ENCODE results near the gene NELFB.
A peak's percentile ranks its signal among the peaks of the same experiment; 100 is the strongest.
"Not testable (repeated sequence)": the region's sequence is repeated elsewhere in the genome, so short reads cannot be mapped to it uniquely, and the experiment has no call there.

The NELFB gene

DNA sequence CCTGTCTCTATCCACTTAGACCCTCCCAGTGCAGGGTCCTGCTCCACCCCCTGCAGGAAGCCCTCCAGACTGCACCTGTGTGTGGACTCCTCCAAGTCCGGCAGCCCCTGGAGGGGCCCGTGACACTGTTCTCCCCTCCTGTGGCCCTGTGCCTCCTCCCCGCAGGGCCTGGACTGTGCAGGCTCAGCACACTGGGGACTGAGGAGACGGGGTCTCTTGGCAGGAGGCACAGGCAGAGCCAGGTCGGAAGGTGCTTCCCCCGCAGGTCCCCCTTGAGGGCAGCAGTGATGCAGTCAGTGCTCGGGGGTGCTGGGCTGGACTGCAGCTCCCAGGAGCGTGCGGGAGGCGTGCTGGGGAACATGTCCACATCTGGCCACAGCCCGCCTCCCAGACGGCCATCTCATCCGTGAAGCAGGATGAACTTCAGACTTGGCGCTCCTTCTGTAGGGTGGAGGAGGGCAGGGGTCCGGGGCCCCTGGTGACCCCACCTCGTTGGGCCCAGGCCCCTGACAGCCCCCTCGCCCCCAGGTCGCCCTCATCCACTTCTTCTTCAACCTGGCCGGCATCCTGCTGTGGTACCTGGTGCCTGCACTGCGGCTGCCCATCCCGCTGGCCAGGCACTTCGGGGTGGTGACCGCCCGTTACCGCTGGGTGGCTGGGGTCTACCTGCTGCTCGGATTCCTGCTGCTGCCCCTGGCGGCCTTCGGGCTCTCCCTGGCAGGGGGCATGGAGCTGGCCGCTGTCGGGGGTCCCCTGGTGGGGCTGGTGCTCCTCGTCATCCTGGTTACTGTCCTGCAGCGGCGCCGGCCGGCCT, 19.5 kb upstream of the NELFB start:
- FAIRE-seq, result no peak

GRCh38 chr9:137236238-137236935, 18.7 kb upstream of the NELFB start:
- FAIRE-seq, result no peak

DNA sequence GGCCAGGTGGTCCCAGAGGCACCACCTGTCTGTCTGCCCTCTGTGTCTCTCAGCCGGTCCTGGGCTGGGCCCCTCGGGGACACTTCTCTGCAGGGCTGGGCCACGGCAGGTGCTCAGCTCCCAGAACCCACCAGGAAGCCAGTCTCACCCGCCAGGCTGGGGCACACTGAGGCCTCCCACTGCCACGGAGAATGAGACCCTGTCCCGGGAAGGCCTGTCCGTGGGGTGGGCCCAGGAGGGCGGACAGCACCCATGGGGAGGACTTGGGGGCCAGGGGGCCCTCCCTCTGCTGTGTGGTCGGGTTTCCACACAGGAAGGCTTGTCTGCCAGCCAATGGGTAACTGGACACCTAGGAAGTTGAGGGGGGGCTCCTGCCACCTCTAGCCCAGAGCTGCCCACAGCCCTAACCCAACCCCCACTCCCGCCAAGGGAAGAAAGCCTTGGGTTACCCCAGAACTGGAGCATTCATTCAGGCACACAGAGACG, 18.1 kb upstream of the NELFB start:
- FAIRE-seq, result no peak

GRCh38 chr9:137237759-137238726, 17.1 kb upstream of the NELFB start:
- no peak for FAIRE-seq

DNA sequence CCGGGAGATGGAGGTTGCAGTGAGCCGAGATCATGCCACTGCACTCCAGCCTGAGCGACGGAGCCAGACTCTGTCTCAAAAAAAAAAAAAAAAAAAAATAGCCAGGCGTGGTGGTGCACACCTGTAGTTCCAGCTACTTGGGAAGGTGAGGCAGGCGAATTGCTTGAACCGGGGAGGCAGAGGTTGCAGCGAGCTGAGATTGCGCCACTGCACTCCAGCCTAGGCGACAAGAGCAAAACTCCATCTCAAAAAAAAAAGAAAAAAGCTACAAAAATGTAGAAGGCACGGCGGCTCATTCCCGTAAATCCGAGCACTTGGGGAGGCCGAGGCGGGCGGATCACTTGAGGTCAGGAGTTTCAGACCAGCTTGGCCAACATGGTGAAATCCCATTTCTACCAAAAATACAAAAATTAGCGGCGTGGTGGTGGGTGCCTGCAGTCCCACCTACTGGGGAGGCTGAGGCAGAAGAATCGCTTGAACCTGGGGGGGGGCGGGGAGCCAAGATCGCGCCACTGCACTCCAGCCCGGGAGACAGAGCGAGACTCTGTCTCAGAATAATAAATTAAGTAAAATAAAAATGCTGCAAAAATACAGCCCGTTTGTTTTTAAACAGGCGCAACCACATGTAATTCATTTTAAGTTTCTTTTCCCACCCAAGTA, 15.5 kb upstream of the NELFB start:
- not testable (repeated sequence) for FAIRE-seq

GRCh38 chr9:137240318-137240840, 14.7 kb upstream of the NELFB start:
- FAIRE-seq, result no peak

DNA sequence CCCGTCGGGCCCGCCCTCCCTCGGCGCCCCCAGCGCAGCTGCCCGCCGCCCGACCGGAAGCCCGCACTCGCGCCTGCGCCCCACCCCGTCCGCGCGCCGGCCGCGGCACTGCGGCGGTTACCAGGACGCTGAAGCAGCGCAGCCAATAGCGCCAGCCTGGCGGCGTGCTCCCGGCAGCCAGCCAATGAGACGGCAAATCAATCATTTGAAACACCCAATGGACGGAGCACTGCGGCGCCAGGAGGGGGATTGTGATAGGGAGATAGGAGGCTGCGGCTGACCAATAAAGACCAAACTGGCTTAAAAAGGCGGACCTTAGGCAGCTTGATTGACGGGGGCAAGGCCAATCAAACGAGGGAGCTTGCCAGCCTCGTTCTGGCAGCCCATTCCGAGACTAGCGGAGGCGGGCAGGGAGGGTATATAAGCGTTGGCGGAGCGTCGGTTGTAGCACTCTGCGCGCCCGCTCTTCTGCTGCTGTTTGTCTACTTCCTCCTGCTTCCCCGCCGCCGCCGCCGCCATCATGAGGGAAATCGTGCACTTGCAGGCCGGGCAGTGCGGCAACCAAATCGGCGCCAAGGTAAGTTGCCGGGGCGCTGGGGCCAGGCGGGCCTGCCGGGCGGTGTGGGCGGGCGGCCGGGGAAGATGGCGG, 14.2 kb upstream of the NELFB start, which contains the start of gene TUBB4B:
Gene TUBB4B (plus strand): TSS at position 447 of the 649 bp plus-strand sequence. CDS start 74 bp downstream, at position 521.
- peak; percentile 96 for FAIRE-seq

DNA sequence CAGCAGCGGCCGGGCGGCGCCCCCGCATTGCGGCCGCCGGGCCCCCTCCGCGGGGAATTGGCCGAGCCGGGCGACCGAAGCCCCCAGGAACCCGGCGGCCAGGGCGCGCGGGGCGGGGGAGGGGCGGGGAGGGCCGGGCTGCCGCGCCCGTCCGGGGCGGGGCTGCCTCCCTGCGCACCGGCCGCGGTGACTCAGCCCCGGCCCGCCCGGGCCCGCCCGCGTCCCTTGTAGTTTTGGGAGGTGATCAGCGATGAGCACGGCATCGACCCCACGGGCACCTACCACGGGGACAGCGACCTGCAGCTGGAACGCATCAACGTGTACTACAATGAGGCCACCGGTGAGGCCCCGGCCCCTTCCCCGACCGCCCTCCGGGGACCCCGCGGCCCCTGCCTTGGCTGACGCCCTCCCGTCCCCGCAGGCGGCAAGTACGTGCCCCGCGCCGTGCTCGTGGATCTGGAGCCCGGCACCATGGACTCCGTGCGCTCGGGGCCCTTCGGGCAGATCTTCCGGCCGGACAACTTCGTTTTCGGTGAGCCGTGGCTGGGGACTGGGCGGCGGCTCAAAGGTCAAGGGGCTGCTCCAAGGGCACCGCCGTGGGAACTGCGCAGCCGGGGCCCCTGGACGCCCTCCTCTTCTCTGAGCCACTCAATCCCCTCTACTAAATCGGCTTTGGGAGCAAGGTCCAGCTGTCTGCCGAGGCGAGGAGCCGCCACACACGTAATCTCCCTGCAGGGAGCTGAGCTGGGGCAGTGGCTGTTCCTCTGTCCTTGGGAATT, 13.4 kb upstream of the NELFB start:
- no peak for FAIRE-seq

GRCh38 chr9:137242269-137243203, 12.6 kb upstream of the NELFB start:
- no peak for FAIRE-seq

DNA sequence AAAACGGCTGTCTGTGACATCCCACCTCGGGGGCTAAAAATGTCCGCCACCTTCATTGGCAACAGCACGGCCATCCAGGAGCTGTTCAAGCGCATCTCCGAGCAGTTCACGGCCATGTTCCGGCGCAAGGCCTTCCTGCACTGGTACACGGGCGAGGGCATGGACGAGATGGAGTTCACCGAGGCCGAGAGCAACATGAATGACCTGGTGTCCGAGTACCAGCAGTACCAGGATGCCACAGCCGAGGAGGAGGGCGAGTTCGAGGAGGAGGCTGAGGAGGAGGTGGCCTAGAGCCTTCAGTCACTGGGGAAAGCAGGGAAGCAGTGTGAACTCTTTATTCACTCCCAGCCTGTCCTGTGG, 11.9 kb upstream of the NELFB start:
- not testable (repeated sequence) for FAIRE-seq

- no peak for FAIRE-seq
These were observed 11.3 kb upstream of the NELFB start for GRCh38 chr9:137243626-137244485.

DNA sequence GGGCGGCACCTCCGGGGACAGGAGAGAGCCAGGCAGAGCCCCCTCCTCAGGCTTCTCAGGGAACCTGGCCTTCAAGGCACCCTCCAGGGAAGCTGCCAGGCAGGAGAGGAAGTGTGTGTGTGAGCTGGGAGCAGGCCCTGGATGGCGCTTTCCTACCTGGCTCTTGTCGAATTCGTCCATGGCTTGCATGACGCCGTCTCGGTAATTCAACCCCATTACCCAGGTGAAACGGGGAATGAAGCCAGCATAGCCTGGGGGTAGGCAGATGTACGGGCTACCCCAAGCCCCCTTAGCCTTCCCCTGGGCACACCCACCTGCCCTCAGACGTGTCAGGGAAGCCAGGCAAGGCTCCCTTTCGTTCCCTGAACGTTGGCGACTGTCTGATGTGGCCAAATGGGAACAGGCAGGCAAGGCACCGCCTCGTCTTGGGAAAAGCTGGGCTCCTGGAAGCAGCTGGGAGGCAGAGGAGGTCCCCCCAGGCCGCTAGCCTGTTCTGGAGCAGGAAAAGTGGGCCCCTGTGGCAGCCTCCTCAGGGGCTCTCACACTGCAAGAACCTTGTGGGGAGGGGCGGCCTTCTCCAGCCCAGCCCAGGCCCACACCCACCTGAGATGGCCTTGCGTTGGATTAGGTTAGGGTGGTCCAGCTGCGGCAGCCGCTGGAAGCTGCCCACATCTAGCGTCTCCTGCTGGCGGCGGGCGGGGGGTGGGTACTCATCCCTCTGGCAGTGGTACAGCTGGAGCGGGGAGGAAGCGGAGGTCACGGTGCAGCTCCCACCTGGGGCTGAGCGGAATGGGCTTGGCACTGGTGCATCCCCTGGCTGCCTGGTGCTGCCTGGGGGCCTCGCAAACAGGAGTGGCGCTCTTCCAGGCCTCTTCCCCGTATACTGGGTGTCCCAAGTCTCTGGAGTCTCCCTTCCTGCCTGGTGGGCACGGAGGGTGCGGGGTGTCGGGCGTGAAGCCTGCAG, 10.4 kb upstream of the NELFB start:
- FAIRE-seq, result no peak

DNA sequence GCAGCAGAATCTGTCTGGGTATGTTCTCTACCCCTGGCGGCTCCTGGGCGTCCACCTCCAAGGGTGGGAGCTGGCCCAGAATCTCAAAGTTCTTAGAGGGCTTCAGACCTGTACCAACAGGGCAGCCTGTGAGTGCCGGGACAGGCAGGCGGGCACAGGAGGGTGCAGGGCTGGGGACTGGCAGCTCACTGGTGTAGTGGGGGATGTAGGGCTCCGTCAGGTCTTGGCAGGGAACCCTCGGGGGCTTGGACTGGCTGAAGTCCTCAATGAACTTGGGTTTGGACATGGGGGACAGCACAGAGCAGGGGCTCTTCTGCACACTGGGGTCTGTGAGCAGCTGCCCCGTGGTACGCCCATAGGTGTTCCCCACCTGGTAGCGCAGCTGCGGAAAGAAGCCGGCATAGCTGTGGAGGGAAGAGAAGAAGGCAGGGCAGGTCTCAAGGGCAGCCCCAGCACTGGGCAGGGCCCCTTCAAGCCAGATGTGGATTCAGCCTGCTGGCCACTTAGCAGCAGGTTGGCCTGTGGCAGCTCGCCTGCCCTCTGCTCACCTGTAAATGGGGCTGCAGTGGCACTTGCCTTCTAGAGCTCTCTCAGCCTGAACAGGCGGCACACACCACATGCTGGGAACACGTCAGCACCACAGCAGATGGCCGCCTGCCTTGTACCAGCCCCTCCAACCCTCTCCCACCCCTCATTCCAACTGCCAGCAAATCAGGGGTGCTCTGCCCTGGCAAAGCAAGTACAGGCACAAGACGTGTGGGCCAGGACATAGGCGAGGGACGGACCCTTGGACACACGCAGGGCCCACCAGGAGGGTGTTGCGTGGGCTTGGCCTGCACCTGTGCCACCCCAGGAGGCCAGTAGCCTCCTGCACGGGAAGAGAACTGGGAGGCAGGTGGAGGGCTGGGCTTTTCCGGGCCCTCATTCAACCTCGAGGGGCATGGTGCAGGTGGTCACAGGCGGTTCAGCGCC, 9.4 kb upstream of the NELFB start:
- no peak for FAIRE-seq

DNA sequence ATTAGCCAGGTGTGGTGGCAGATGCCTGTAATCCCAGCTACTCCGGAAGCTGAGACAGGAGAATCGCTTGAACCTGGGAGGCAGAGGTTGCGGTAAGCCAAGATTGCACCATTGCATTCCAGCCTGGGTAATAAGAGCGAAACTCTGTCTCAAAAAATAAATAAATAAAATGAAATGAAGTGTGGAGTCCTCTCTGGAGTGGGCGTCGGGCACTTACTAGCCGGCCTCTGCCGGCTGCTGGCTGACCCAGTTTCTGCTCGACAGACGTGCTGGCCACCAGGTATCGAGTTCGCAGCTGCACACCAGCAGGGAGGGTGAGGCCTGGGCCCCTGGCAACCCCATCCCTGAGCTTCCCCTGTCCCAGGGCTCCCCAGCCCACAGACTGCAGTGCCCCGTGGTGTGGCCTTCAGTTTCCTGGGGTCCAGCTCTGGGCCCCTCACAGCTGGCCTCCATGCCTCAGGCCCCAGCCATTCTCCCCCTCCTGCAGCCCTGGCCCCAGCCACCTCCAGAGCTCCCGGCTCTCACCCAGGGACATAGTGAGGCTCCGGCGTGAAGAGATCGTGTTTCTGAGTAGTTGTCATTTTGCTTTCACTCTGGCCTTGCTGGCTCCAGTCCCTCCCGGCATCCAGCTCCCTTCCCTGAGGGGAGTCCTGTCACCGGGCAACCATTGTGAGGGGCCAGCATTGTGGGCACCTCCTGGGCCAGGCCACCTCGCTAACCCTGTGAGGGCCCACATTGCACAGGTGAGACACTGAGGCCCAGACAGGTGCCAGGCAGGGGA, 7.8 kb upstream of the NELFB start:
- FAIRE-seq, result no peak

- FAIRE-seq, result no peak
These were observed 7.3 kb upstream of the NELFB start for GRCh38 chr9:137247916-137248175.
